Activated CD4-positive, alpha-beta T cell treated with anti-CD3 and anti-CD28 coated beads, Interleukin-2, amount 50 U/mL, for 48 hours (primary cell): Measurements from ENCODE around the gene PGBD5.
"Not testable (repeated sequence)": the region's sequence is repeated elsewhere in the genome, so short reads cannot be mapped to it uniquely, and the experiment has no call there.

Source experiments
- DNase-seq, 2 experiments: peaks; one replicate each; pipeline ENCODE4 v3.0.0-alpha.2; 2020

The PGBD5 gene

GRCh38 chr1:230424391-230425251 lies 1.5 kb downstream of the PGBD5 start:
- DNase-seq: peak in 1 of 2 experiments; percentile 2

- no peak for DNase-seq
These were observed 2.2 kb downstream of the PGBD5 start for GRCh38 chr1:230423951-230424350.

GRCh38 chr1:230423261-230423660 lies 2.9 kb downstream of the PGBD5 start:
- no peak for DNase-seq

- DNase-seq: no peak
These were observed 3.7 kb downstream of the PGBD5 start for GRCh38 chr1:230422221-230422981.

GRCh38 chr1:230421481-230421880 lies 4.7 kb downstream of the PGBD5 start:
- no peak for DNase-seq

- DNase-seq: not testable (repeated sequence)
These were observed 5.8 kb downstream of the PGBD5 start for GRCh38 chr1:230420372-230420771.

GRCh38 chr1:230416430-230416829 lies 9.7 kb downstream of the PGBD5 start:
- no peak for DNase-seq

- DNase-seq: no peak
These were observed 10.6 kb downstream of the PGBD5 start for GRCh38 chr1:230415405-230416132.

- no peak for DNase-seq
These were observed 11.4 kb downstream of the PGBD5 start for GRCh38 chr1:230414694-230415093.

- DNase-seq: no peak
These were observed 12.0 kb downstream of the PGBD5 start for GRCh38 chr1:230414102-230414501.

- DNase-seq: no peak
These were observed 13.1 kb downstream of the PGBD5 start for GRCh38 chr1:230413061-230413460.

GRCh38 chr1:230408971-230409370 lies 17.2 kb downstream of the PGBD5 start:
- DNase-seq: no peak

GRCh38 chr1:230407351-230407750 lies 18.8 kb downstream of the PGBD5 start:
- DNase-seq: no peak

- DNase-seq: not testable (repeated sequence)
These were observed 19.4 kb downstream of the PGBD5 start for GRCh38 chr1:230406727-230407126.

- DNase-seq: no peak
These were observed 22.7 kb downstream of the PGBD5 start for GRCh38 chr1:230403442-230403841.

GRCh38 chr1:230401763-230402294 lies 24.3 kb downstream of the PGBD5 start:
- no peak for DNase-seq

- DNase-seq: no peak
These were observed 25.0 kb downstream of the PGBD5 start for GRCh38 chr1:230401101-230401500.

GRCh38 chr1:230400007-230400344 lies 26.2 kb downstream of the PGBD5 start:
- DNase-seq: no peak

GRCh38 chr1:230399321-230400006 lies 26.7 kb downstream of the PGBD5 start:
- no peak for DNase-seq

- no peak for DNase-seq
These were observed 27.3 kb downstream of the PGBD5 start for GRCh38 chr1:230398856-230399255.

GRCh38 chr1:230396966-230397365 lies 29.2 kb downstream of the PGBD5 start:
- DNase-seq: no peak

GRCh38 chr1:230395932-230396331 lies 30.2 kb downstream of the PGBD5 start:
- DNase-seq: no peak

GRCh38 chr1:230394741-230395140 lies 31.4 kb downstream of the PGBD5 start:
- no peak for DNase-seq
